ENCODE data around the gene DYNC2LI1. TPM values are rescaled to one million over a fixed set of nuclear protein-coding genes. Genes with fewer than 3 reads are reported as not detected.

Gene DYNC2LI1
- total and polyA plus RNA-seq, 8 donors: 3.8 to 22.7 (median 9.3) TPM

DNA sequence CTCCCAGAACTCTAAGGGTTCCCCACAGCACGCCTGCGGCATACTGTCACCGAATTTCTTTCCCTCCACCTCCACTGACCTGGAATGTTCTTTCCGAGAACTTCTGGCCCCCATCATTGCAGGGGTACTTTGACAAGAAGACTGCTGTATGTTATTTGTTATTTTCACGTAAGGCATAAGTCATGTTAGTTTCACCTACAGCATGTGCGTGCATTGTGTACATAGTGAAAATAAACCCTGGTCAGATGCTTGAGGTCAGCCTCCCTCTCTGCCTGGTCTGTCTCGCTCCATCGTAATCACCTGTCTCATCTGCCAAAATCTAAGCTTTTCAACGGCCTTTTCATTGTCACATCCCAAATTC lies 69.0 kb downstream of the DYNC2LI1 start:
- intact Hi-C loops (cut with DNase I): no loop called here
- no peak for FAIRE-seq
- no peak for ATAC-seq

DNA sequence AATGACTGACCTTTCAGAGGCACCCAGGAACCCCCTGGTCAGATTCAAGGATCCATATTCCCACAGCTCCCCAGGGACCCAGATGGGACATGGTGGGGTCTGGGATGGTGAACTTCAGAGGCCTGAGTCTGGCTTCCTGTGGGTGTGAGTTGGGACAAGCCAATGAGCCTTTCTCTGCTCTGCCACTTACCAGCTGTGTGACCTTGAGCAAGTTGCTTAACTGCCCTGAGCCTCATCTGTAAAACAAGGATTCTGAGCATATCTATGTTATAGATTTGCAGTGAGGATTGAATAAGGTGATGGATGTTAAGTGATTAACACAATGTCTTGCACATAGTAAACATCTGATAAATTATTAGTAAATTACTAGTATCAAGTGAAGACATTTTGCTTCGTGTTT lies 71.3 kb downstream of the DYNC2LI1 start:
- no peak for ATAC-seq

More for the DNA sequence above, 69.0 kb downstream of the DYNC2LI1 start:
- Histone ChIP-seq H3K9me3 (no peaks in the 10 kb centered on the region), H3K4me1 (no peaks in the 10 kb centered on the region), H3K36me3 (no peaks in the 10 kb centered on the region), H3K27me3 (no peaks in the 10 kb centered on the region), H3K4me3 (no peak overlapping the region), H3K27ac (no peak overlapping the region)
- 72 to 81% methylated on average over 9 of the region's 9 CpGs for WGBS, 2 donors
- TF ChIP-seq, protein P1, sequence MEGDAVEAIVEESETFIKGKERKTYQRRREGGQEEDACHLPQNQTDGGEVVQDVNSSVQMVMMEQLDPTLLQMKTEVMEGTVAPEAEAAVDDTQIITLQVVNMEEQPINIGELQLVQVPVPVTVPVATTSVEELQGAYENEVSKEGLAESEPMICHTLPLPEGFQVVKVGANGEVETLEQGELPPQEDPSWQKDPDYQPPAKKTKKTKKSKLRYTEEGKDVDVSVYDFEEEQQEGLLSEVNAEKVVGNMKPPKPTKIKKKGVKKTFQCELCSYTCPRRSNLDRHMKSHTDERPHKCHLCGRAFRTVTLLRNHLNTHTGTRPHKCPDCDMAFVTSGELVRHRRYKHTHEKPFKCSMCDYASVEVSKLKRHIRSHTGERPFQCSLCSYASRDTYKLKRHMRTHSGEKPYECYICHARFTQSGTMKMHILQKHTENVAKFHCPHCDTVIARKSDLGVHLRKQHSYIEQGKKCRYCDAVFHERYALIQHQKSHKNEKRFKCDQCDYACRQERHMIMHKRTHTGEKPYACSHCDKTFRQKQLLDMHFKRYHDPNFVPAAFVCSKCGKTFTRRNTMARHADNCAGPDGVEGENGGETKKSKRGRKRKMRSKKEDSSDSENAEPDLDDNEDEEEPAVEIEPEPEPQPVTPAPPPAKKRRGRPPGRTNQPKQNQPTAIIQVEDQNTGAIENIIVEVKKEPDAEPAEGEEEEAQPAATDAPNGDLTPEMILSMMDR (IDR thresholded peaks at IDR 0.05): no peak
- DNase-seq: no peak

GRCh38 chr2:43846140-43846793 lies 72.4 kb downstream of the DYNC2LI1 start:
- TF ChIP-seq, protein P1 (IDR thresholded peaks at IDR 0.05): no peak
- ATAC-seq (no peak), DNase-seq (no peak), FAIRE-seq (no peak)
- 81 to 88% methylated on average over 5 of the region's 5 CpGs for WGBS, 2 donors
- Histone ChIP-seq H3K36me3 (no peaks in the 10 kb centered on the region), H3K27me3 (no peaks in the 10 kb centered on the region), H3K4me1 (no peaks in the 10 kb centered on the region), H3K4me3 (no peak overlapping the region), H3K27ac (no peak overlapping the region), H3K9me3 (no peaks in the 10 kb centered on the region)
- intact Hi-C loops (cut with DNase I): no loop called here

More for the DNA sequence above, 71.3 kb downstream of the DYNC2LI1 start:
- Histone ChIP-seq H3K36me3 (no peaks in the 10 kb centered on the region), H3K4me1 (no peaks in the 10 kb centered on the region), H3K4me3 (no peak overlapping the region), H3K27ac (no peak overlapping the region), H3K9me3 (no peaks in the 10 kb centered on the region), H3K27me3 (no peaks in the 10 kb centered on the region)
- intact Hi-C loops (cut with DNase I): no loop called here
- TF ChIP-seq, protein P1 (IDR thresholded peaks at IDR 0.05): no peak
- 75 to 88% methylated on average over 1 of the region's 1 CpG for WGBS, 2 donors
- no peak for DNase-seq
- FAIRE-seq: no peak

DNA sequence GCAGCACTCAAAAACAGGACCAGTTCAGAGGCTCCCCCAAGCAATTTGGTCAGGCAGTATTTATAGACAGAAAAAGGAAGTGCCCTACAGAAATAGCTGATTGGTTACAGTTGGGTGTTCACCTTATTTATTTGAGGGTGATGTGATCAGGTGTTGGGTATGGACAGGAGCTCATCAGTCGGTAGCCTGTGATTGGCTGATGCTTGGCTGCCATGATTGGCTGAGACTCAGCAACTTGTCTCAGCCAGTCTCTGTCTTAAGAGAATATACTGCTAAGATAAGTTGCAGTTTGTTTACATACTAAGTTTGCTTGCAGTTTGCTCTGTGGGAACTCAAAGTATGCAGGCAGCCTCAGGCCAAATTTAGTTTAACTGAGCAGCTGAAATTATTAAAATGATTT lies 74.4 kb downstream of the DYNC2LI1 start:
- no peak overlapping the region for H3K27ac ChIP-seq
- FAIRE-seq (no peak), DNase-seq (no peak), ATAC-seq (no peak)
- no peaks in the 10 kb centered on the region for H3K27me3 ChIP-seq
- no peaks in the 10 kb centered on the region for H3K9me3 ChIP-seq
- H3K4me3 ChIP-seq: no peak overlapping the region
- no peaks in the 10 kb centered on the region for H3K4me1 ChIP-seq
- WGBS, 2 donors: 78 to 81% methylated on average over 1 of the region's 1 CpG
- TF ChIP-seq, protein P1 (IDR thresholded peaks at IDR 0.05): no peak
- H3K36me3 ChIP-seq: no peaks in the 10 kb centered on the region
- intact Hi-C loops (cut with DNase I): no loop called here
